GM12892 (cell line): ENCODE measurements around the gene CALM3.

Source experiments
- POLR2A ChIP-seq: IDR thresholded peaks from 2 replicates; pipeline ENCODE4 v1.6.1; 2011; ENCODE audit warnings: low read depth, low read length, control low read depth
- POLR2AphosphoS5 ChIP-seq: IDR thresholded peaks from 2 replicates; pipeline ENCODE4 v1.6.1; 2011; ENCODE audit warnings: low read depth, low read length, control low read depth

- peak; percentile 88 for TF ChIP-seq POLR2AphosphoS5
- peak; percentile 82 for TF ChIP-seq POLR2A
Observed at GRCh38 chr19:46610851-46611770, 10.0 kb downstream of the CALM3 start.
